GM21390 (cell line): Measurements from ENCODE around the gene EPB41L1.

ENCODE experiments used
- ATAC-seq: cut with Tn5 transposase; IDR thresholded peaks from one replicate; pipeline ENCODE4 v1.9.1; 2021; ENCODE audit not compliant: unreplicated experiment

The EPB41L1 gene

GRCh38 chr20:36218380-36219064 is 64.0 kb downstream of the EPB41L1 start:
- ATAC-seq, result no peak

- ATAC-seq, result no peak
Observed at GRCh38 chr20:36219671-36220220, 65.2 kb downstream of the EPB41L1 start.

DNA sequence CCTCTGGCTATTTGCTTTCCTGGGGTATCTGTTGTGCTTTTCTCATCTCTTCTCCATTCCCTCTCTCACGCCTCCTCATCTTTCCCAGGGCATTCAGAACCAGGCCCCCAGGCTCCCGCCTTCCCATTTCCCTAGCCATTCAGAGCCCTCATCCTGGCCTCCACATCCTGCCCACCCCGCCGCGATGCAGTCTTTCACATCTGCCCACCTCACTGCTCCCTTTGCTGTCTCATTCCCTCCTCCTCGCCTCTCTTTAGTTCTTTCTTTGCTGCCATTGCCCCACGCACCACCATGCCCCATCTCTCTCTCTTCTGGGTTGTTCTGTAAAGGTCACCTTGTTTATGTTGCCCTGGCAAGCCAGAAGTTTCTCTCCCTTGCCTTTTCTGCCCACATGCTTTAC is 71.1 kb downstream of the EPB41L1 start:
- no peak for ATAC-seq

- no peak for ATAC-seq
Observed at GRCh38 chr20:36228770-36229169, 74.2 kb downstream of the EPB41L1 start.

- ATAC-seq, result no peak
Observed at GRCh38 chr20:36230019-36230418, 75.5 kb downstream of the EPB41L1 start.

- no peak for ATAC-seq
Observed at GRCh38 chr20:36231331-36231730, 76.8 kb downstream of the EPB41L1 start.

DNA sequence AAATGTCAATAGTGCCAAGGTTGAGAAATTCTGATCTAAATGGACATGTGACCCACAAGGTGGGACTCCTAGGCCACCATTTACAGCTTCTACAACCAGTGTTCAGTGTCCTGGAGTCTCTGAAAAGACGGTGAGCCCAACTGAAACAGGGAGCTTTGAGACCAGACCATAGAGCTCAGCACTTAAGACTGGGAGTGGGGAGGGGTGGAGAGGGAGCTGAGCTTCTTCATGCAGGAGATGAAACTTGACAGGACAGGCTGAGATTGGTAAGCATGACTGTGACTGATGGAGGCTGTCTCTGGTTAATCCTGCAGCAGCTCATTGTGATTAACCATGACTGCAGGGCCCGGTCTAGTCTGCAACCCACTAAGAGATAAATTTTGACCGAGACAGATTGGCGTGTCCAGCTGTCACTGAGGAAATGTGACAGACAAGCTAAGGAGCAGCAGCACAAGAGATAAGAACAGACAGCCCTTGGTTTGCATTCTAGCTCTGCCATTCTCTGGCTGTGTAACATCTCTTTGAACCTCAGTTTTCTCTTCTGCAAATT is 80.3 kb downstream of the EPB41L1 start:
- no peak for ATAC-seq

DNA sequence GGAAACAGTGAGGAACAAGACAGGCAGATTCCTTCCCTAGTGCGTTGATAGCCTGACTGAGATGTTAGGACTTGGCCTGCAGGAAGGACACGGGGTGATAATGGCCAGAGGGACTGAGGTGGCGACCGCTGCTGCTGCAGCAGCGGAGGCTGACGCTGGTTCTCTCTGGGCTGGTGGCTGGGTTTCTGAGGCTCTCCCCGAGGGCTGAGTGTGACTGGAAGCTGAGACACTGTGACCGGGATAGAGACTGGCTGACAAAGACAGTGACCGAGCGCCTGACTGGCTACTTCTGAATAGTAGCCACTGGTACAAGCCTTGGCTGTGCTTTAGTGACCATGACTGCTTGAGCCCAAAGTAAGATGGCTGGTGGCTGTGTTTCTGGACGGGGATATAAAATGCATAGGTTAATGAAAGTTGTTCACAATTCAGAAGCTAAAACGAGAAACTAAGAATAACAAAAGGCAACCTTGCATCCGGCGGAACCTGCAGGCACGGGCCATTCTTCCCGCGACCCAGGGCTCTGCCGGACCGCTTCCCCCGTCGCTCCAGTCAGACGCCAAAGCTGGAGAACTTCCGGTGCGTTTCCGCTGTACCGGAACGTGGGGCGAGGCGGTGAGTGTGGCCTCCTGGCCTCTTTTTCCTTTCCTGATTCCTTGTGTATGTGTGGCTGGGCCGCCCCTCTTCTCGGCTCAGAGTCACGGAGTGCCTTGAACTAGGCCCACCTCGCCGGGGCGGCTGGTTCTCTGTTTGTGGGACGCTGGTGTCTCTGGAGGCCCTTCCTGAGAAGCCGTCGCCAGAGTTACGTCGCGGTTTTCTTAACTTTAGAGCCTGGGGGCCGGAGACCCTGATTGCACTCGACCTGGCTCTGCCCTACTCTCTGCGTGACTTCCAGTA is 81.6 kb downstream of the EPB41L1 start, which contains the start of gene AAR2:
Gene AAR2 (plus strand): TSS at position 587 of the 894 bp plus-strand sequence. CDS start 3,391 bp downstream, outside the sequence.
- ATAC-seq, result peak; percentile 66

- ATAC-seq, result no peak
Observed at GRCh38 chr20:36236786-36237121, 82.2 kb downstream of the EPB41L1 start.

DNA sequence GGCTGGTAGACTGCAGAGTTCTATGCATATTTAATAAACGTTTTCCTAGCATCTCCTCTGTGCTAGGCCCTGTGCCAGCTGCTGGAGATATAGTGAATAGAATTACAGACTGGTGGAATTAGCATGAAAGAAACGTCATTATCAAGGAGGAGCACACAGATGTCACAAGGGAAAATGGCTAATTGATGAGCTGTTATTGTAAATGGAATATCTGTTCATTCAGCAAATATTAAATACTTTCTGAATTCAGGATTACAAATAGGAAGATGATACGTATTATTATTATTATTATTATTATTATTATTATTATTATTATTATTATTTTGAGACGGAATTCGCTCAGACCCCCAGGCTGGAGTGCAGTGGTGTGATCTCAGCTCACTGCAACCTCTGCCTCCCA is 82.9 kb downstream of the EPB41L1 start:
- ATAC-seq, result no peak

GRCh38 chr20:36238153-36238552 is 83.6 kb downstream of the EPB41L1 start:
- ATAC-seq, result no peak

GRCh38 chr20:36238760-36239159 is 84.2 kb downstream of the EPB41L1 start:
- ATAC-seq, result no peak

DNA sequence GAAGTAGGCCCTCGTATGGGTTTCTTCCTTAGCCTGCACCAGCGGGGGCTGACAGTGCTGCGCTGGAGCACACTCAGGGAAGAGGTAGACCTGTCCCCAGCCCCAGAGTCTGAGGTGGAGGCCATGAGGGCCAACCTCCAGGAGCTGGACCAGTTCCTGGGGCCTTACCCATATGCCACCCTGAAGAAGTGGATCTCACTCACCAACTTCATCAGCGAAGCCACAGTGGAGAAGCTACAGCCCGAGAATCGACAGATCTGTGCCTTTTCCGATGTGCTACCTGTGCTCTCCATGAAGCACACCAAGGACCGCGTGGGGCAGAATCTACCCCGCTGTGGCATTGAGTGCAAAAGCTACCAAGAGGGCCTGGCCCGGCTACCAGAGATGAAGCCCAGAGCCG is 85.5 kb downstream of the EPB41L1 start:
- no peak for ATAC-seq

DNA sequence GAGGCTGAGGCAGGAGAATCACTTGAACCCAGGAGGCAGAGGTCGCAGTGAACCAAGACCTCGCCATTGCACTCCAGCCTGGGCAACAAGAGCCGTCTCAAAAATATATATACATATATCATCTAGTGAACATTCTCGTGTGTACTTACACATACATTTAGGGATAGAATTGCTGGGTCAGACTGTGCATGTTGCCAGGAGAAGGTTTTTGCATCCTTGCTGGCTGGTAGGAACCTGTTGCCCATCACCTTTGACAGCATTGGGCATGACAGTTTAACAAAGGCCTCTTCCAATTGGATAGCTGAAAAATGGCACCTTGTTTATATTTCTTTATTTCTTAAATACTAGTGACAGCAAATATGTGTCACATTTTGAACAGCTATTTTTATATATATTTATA is 87.1 kb downstream of the EPB41L1 start:
- ATAC-seq, result no peak

DNA sequence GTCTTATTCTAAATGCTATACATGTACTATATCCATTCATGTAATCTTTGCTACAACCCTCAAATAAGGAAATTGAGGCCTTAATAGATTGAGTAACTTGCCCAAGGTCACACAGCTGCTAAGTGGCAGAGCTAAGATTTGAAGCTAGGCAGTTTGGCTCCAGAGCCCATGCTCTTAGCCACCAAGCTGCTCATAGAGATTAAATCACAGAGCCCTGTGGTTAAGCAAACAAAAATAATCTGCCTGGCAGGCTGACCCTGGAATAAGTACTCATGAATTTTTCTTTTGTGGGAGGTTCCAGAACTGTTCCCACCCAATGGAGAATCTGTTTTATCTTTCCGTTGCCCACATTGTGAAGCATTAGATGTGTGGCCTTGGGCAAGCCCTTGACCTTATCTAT is 89.2 kb downstream of the EPB41L1 start:
- no peak for ATAC-seq

- no peak for ATAC-seq
Observed at GRCh38 chr20:36246401-36246800, 91.9 kb downstream of the EPB41L1 start.

GRCh38 chr20:36248836-36249235 is 94.3 kb downstream of the EPB41L1 start:
- no peak for ATAC-seq

- ATAC-seq, result no peak
Observed at GRCh38 chr20:36249450-36249849, 94.9 kb downstream of the EPB41L1 start.

GRCh38 chr20:36251426-36251825 is 96.9 kb downstream of the EPB41L1 start:
- ATAC-seq, result no peak

- ATAC-seq, result no peak
Observed at GRCh38 chr20:36252511-36252910, 98.0 kb downstream of the EPB41L1 start.

DNA sequence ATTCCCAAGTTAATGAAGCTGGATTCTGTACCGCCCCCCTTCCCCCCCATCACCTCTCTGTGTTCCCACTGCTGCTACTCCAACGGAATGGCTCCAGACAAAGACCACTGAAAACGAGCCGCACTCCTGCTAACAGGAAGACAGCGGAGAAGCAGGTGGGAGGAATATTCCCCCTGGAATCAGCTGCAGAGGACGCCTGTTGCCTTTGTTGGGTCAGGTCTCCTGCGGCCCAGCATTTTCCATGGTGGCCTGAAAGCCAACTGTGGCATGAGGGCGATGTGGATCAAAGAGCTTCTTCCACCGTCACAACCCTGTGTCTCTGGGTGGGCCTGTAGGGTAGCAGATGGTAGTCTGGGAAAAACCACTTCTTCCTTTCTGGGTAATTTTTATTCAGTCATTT is 98.5 kb downstream of the EPB41L1 start:
- ATAC-seq, result no peak

DNA sequence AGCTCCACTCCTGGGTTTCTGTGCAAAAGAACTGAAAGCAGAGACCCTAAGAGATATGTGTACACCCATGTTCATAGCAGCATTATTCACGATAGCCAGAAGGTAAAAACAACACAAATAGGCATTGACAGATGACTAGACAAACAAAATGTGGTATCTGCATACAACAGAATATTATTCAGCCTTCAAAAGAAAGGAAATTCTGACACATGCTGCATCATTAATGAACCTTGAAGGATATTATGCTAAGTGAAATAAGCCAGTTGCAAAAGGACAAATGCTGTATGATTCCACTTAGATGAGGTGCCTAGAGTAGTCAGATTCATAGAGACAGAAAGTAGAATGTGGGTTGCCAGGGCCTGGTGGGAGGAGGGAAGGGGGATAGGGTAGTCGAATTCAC is 99.5 kb downstream of the EPB41L1 start:
- ATAC-seq, result no peak
